ENCODE results near the gene CEP162. TPM values are rescaled to one million over a fixed set of nuclear protein-coding genes. Genes with fewer than 3 reads are reported as not detected.

Gene CEP162
- total and polyA plus RNA-seq, 2 experiments from 2014 or later: 9.2 to 15.4 TPM

GRCh38 chr6:84271061-84271716, 43.7 kb upstream of the CEP162 start:
- Histone ChIP-seq H3K79me2 (replicated peaks; ENCODE audit: insufficient read depth) (no peaks in the 10 kb centered on the region), H3K4me3 (no peak overlapping the region), H3K27ac (ENCODE audit: low read depth) (no peak overlapping the region), H3K4me2 (no peak overlapping the region), H3K9me2 (ENCODE audit: insufficient read depth) (no peaks in the 10 kb centered on the region), H4K20me1 (replicated peaks; ENCODE audit: insufficient read depth) (no peaks in the 10 kb centered on the region), H3F3A (replicated peaks; ENCODE audit: low read depth) (no peaks in the 10 kb centered on the region), H3K4me1 (ENCODE audit: insufficient read depth) (no peaks in the 10 kb centered on the region), H2AFZ (no peak overlapping the region), H3K36me3 (ENCODE audit: insufficient read depth) (no peaks in the 10 kb centered on the region), H3K27me3 (ENCODE audit: insufficient read depth) (no peaks in the 10 kb centered on the region)
- Mint-ChIP-seq H3K4me3 (no peak overlapping the region), H3K4me1 (no peaks in the 10 kb centered on the region), H3K27me3 (ENCODE audit: insufficient read depth, low read depth, poor library complexity) (no peaks in the 10 kb centered on the region), H3K27ac (no peak overlapping the region), H3K36me3 (ENCODE audit: low read depth) (no peaks in the 10 kb centered on the region), H3K9me3 (no peaks in the 10 kb centered on the region)
- TF ChIP-seq JUNB (IDR thresholded peaks at IDR 0.05; ENCODE audit: unreplicated experiment) (no peak), NANOG (IDR thresholded peaks at IDR 0.05; ENCODE audit: borderline replicate concordance) (no peak), CTCF (conservative IDR thresholded peaks at IDR 0.05; ENCODE audit: low read depth in 2 of 2) (no peak), ZNF462 (CRISPR knock-in tag; IDR thresholded peaks at IDR 0.05) (no peak), CREB1 (CRISPR knock-in tag; IDR thresholded peaks at IDR 0.05; ENCODE audit: low read depth) (no peak), REST (IDR thresholded peaks at IDR 0.05; ENCODE audit: unreplicated experiment) (no peak), STAT1 (IDR thresholded peaks at IDR 0.05; ENCODE audit: unreplicated experiment) (no peak), ETS1 (IDR thresholded peaks at IDR 0.05) (no peak), POLR2AphosphoS5 (IDR thresholded peaks at IDR 0.05; ENCODE audit: low read depth) (no peak), EZH2phosphoT487 (IDR thresholded peaks at IDR 0.05; ENCODE audit: unreplicated experiment) (no peak), ZNF114 (CRISPR knock-in tag; IDR thresholded peaks at IDR 0.05) (no peak), EZH2 (IDR thresholded peaks at IDR 0.05; ENCODE audit: low read depth, unreplicated experiment) (no peak), ZNF331 (CRISPR knock-in tag; IDR thresholded peaks at IDR 0.05; ENCODE audit: low read depth) (no peak)
- ATAC-seq: no peak
- no peak for DNase-seq (ENCODE audit: low spot score)
